Measurements from ENCODE around the gene B3GALT4. TPM values are rescaled to one million over a fixed set of nuclear protein-coding genes. Genes with fewer than 3 reads are reported as not detected.

B3GALT4 gene, protein sequence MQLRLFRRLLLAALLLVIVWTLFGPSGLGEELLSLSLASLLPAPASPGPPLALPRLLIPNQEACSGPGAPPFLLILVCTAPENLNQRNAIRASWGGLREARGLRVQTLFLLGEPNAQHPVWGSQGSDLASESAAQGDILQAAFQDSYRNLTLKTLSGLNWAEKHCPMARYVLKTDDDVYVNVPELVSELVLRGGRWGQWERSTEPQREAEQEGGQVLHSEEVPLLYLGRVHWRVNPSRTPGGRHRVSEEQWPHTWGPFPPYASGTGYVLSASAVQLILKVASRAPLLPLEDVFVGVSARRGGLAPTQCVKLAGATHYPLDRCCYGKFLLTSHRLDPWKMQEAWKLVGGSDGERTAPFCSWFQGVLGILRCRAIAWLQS
- total RNA-seq (2022; extraction: Qiagen RNA extraction; ENCODE audit: low read depth), result 0.38 to 0.72 TPM (median 0.55 TPM) in 5 replicates

GRCh38 chr6:33276864-33277662, at the start of gene B3GALT4:
Gene B3GALT4, plus strand, starts transcription at chr6:33277123. Its CDS starts 297 bp downstream, at chr6:33277420.

DNA sequence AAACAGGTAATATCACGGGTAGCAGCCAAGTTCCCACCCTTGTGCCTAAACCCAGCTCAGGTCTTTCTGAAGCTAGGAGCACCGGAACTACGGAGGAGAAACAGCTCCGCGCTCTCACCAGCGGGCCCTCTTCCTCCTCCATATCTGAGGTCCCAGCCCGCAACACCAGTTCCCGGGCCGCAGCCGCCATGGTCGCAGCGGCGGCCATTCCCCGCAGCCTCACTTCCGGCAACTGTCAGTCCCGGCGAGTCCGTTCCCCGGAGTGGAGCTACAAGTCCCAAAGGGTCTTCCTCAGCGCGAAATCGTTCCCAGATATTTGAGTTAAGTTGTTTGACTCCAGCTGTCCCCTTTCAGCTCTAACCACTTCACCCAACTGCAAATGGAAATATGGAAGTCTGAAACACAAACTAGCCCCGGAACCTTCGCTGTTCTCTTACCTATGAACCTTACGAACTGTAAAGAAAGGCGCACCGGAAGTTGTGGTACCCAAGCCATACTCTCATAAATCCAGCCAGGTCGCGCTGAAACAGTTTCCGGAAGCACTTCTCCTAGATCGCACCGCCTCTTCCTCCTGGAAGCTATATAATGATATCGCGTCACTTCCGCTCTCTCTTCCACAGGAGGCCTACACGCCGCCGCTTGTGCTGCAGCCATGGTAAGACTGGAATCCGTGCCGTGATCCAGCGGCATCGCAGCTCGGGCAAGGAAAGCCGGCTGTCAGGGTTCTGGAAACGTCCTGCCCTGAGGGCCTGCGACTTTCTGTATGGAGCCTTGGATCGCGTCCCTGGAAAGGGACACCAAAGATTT, 5.3 kb upstream of the B3GALT4 start, which contains the start of the genes RPS18 and VPS52:
Gene RPS18 (plus strand): TSS at position 608 of the 807 bp plus-strand sequence. CDS start 45 bp downstream, at position 653.
Gene VPS52 (minus strand): TSS at position 409 of the 807 bp plus-strand sequence. CDS start 201 bp downstream, at position 208.

DNA sequence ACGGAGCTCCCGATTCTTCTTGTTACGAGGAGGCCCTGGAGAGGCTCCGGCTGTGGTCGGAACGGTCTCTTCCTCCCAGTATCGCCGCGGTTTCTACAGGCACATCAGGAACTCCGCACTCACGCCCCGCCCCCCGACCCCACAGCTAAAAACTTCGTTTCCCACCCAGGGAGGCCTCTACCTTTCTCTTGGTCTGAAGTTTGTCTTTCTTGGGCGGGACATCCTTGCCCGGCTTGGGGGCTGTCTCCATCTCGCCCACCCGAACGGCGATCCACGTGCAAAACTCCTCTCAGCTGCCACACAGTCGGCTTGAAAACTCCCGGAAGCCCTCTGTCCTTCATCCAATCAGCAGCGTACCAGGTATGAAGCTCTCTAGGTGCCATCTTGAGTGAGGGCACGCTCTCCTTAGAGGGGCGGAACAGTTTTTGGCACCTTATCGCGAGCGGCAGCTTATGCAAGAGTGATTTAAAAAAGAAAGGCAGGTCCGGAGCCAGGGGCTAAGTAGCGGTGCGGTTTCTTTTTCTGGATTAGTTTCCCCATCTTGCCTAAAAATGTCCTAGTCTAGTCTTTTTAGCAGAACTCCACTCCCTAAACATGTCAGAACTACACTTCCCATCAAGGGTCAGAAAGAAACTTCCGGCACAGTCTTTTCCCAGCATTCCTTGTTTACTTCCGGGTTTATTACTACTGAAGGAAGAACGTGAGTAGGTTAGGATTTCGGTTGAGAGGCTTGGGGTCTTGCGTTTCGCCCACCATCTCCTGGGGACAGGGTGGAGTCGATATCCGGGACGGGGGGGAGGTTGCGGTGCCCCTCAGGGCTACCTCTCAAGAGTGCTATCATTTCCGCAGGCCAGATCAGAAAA, 12.2 kb downstream of the B3GALT4 start, which contains the start of the genes PFDN6 and WDR46:
Gene PFDN6 (plus strand): TSS at position 681 of the 863 bp plus-strand sequence. CDS start 256 bp downstream, outside the sequence.
Gene WDR46 (minus strand): TSS at position 319 of the 863 bp plus-strand sequence. CDS start 69 bp downstream, at position 250.

DNA sequence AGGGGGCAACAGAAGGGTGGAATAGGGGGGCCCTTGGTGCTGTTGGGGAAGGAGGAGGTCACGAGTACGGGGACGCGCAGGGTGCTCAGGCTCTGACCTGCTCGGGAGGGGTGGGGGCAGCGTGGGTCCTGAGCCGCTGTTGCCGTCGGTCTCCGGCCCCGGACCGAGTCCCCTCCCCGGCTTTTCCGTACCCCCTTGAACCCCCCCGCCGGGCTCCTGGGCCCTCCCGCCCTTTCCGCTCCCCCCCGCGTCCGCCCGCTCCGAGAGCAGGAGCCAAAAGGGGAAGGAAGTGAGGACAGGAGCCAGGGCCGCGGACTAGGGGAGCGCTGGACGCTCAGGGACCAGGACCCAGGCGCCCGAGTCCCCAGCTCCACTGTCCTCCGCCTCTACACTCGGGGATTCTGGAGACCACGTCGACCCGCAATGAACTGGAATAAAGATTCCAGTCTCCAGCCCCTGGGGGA, 21.9 kb downstream of the B3GALT4 start, which contains the start of gene RGL2:
Gene RGL2 (minus strand): TSS at position 170 of the 464 bp plus-strand sequence. CDS start 332 bp downstream, outside the sequence.

DNA sequence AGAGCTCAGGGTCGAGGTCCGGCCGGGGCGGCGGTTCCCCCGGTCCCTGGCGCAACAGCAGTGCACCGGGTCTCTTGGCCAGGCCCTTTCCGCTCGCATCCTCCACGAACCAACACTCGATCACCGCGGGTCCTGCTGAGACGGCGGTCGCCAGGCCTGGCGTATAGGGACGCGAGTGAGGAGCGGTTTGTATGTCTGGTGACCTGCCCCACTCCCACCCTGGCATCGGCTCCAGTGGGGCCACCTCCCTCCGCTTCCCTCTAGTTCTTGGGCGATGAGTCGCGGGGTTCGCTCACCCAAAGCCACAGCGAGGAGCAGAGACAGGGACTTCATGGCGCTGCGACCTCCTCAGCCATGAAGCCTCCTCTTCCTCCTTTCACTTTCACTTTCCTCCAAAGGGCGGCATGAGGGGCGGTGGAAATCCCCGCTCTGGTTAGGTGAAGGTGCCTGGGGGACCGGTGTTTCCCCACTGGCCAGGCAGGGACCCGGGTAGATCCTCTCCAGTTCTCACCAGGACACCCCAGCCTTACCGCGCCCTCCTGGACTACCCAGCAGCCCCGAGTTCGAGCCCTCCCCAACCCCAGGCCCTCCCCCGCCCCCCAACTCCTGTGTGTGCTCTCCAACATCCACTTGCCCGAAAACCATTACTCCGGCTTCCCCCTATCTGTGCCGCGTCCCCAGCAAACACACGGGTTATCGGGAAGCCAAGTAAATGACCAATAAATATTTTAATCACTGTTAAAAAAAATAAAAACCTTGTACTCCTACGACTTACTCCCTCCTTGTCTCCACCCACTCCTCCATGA, 37.0 kb downstream of the B3GALT4 start, which contains the start of gene TAPBP:
Gene TAPBP (minus strand): TSS at position 370 of the 806 bp plus-strand sequence. CDS start 37 bp downstream, at position 333.

DNA sequence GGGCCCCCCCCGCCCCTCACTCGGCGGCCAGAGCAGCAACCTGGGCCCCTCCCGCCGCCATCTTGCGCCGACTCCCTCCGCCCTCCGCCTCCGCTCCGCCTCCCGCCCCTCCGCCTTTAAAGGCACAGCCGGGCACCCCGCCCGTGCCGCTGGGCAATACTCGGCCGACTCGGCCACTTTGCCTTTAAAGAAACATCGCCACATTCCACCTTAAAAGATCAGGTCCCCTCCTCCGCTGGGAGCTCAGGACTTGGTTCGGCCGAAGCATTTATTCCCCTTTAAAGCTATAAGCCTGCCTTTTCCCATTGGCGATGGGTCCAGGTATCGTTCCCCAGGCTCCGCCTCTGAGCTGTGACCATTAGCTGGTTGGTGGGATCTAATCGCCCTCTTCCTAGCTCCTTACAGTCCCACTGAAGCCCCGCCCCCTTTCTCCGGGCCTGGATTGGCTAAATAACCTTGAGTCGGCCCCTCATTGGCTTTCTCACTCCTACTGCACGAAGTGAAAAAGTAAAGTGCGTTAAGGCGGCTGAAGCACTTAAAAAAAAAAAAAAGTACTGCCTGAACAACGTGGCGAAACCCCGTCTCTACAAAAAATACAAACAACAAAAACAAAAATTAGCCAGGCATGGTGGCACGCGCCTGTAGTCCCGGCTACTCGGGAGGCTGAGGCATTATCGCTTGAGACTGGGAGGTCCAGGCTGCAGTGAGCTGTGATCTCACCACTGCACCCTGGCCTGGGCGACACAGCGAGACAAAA, 40.9 kb downstream of the B3GALT4 start, which contains the start of gene ZBTB22:
Gene ZBTB22 (minus strand): TSS at position 76 of the 757 bp plus-strand sequence. CDS start 828 bp downstream, outside the sequence.

Other genes starting within 250 kb of the B3GALT4 start
- gene HLA-DPA1, start 203.5 kb upstream of the B3GALT4 start, total RNA-seq (2022; extraction: Qiagen RNA extraction; ENCODE audit: low read depth), result not detected in 5 replicates
- not detected in 5 replicates for gene HLA-DPB1, start 201.1 kb upstream of the B3GALT4 start, total RNA-seq (2022; extraction: Qiagen RNA extraction; ENCODE audit: low read depth)
- gene COL11A2, start 84.7 kb upstream of the B3GALT4 start, total RNA-seq (2022; extraction: Qiagen RNA extraction; ENCODE audit: low read depth), result 0.76 to 1.2 TPM (median 0.82 TPM) in 5 replicates
- gene RXRB, start 76.5 kb upstream of the B3GALT4 start, total RNA-seq (2022; extraction: Qiagen RNA extraction; ENCODE audit: low read depth), result 17.7 to 24.3 TPM (median 22.1 TPM) in 5 replicates
- gene SLC39A7, start 76.3 kb upstream of the B3GALT4 start, total RNA-seq (2022; extraction: Qiagen RNA extraction; ENCODE audit: low read depth), result 115 to 124 TPM (median 121 TPM) in 5 replicates
- gene HSD17B8, start 72.5 kb upstream of the B3GALT4 start, total RNA-seq (2022; extraction: Qiagen RNA extraction; ENCODE audit: low read depth), result 13.2 to 15.8 TPM (median 14.3 TPM) in 5 replicates
- gene RING1, start 68.6 kb upstream of the B3GALT4 start, total RNA-seq (2022; extraction: Qiagen RNA extraction; ENCODE audit: low read depth), result 18.0 to 27.4 TPM (median 24.9 TPM) in 5 replicates
- gene VPS52, start 5.2 kb upstream of the B3GALT4 start, total RNA-seq (2022; extraction: Qiagen RNA extraction; ENCODE audit: low read depth), result 14.6 to 18.9 TPM (median 17.0 TPM) in 5 replicates
- 2,487 to 2,796 TPM (median 2,684 TPM) in 5 replicates for gene RPS18, start 5.0 kb upstream of the B3GALT4 start, total RNA-seq (2022; extraction: Qiagen RNA extraction; ENCODE audit: low read depth)
- gene WDR46, start 12.1 kb downstream of the B3GALT4 start, total RNA-seq (2022; extraction: Qiagen RNA extraction; ENCODE audit: low read depth), result 54.6 to 65.6 TPM (median 56.1 TPM) in 5 replicates
- gene PFDN6, start 12.5 kb downstream of the B3GALT4 start, total RNA-seq (2022; extraction: Qiagen RNA extraction; ENCODE audit: low read depth), result 103 to 126 TPM (median 110 TPM) in 5 replicates
- gene RGL2, start 21.8 kb downstream of the B3GALT4 start, total RNA-seq (2022; extraction: Qiagen RNA extraction; ENCODE audit: low read depth), result 12.4 to 15.7 TPM (median 13.9 TPM) in 5 replicates
- 36.9 to 47.0 TPM (median 40.6 TPM) in 5 replicates for gene TAPBP, start 37.0 kb downstream of the B3GALT4 start, total RNA-seq (2022; extraction: Qiagen RNA extraction; ENCODE audit: low read depth)
- 2.5 to 4.2 TPM (median 3.8 TPM) in 5 replicates for gene ZBTB22, start 40.6 kb downstream of the B3GALT4 start, total RNA-seq (2022; extraction: Qiagen RNA extraction; ENCODE audit: low read depth)
- gene DAXX, start 45.8 kb downstream of the B3GALT4 start, total RNA-seq (2022; extraction: Qiagen RNA extraction; ENCODE audit: low read depth), result 36.0 to 45.0 TPM (median 38.2 TPM) in 5 replicates
- gene KIFC1, start 114.7 kb downstream of the B3GALT4 start, total RNA-seq (2022; extraction: Qiagen RNA extraction; ENCODE audit: low read depth), result 40.9 to 46.6 TPM (median 43.1 TPM) in 5 replicates
- gene PHF1, start 133.9 kb downstream of the B3GALT4 start, total RNA-seq (2022; extraction: Qiagen RNA extraction; ENCODE audit: low read depth), result 14.1 to 20.9 TPM (median 18.6 TPM) in 5 replicates
- 172 to 231 TPM (median 211 TPM) in 5 replicates for gene CUTA, start 141.0 kb downstream of the B3GALT4 start, total RNA-seq (2022; extraction: Qiagen RNA extraction; ENCODE audit: low read depth)
- gene SYNGAP1, start 142.9 kb downstream of the B3GALT4 start, total RNA-seq (2022; extraction: Qiagen RNA extraction; ENCODE audit: low read depth), result 3.9 to 6.9 TPM (median 4.9 TPM) in 5 replicates
- 11.6 to 12.5 TPM (median 11.7 TPM) in 5 replicates for gene ZBTB9, start 177.5 kb downstream of the B3GALT4 start, total RNA-seq (2022; extraction: Qiagen RNA extraction; ENCODE audit: low read depth)

All from A549 treated with CpdA at 1 μM for 4 hours (cell line).